ENCODE data around the gene FAM241A.

Gene FAM241A

GRCh38 chr4:112119353-112119783 is 25.9 kb upstream of the FAM241A start:
- Histone ChIP-seq H3K27ac (ENCODE audit: insufficient read depth in 1 of 2, low read depth in 1 of 2, low read length in 2 of 2, poor library complexity in 1 of 2, severe bottlenecking in 2 of 2) (no peak overlapping the region), H3K9me3 (ENCODE audit: control extremely low read depth in 1 of 5, control insufficient read depth in 4 of 5, insufficient read depth in 2 of 5, low read depth in 1 of 5, low read length in 4 of 5) (no peaks in the 10 kb centered on the region), H3K4me3 (ENCODE audit: control insufficient read depth in 1 of 7, extremely low read depth in 1 of 7, insufficient read depth in 4 of 7, low read depth in 2 of 7, low read length in 6 of 7) (peak overlapping the region in 2 of 7 experiments; percentile 17 to 28), H3K36me3 (ENCODE audit: control insufficient read depth in 4 of 4, insufficient read depth in 4 of 4, low read length in 3 of 4) (no peaks in the 10 kb centered on the region), H3K27me3 (replicated peaks in 2 of 5; ENCODE audit: control insufficient read depth in 4 of 5, insufficient read depth in 5 of 5, low read length in 4 of 5) (no peaks in the 10 kb centered on the region), H3K4me1 (ENCODE audit: control extremely low read depth in 1 of 4, control insufficient read depth in 4 of 4, insufficient read depth in 4 of 4, low read length in 3 of 4) (peaks cover 0 to 6% (median 1%) of the 10 kb centered on the region in 4 experiments)
- CTCF ChIA-PET, result no interaction called here
- POLR2A ChIA-PET, result no interaction called here
- WGBS (ENCODE audit: insufficient coverage), result no CpG with 5 or more reads among the region's 3 CpGs
- peak in 2 of 3 donors; percentile 22 to 28 for DNase-seq

GRCh38 chr4:112120021-112120420 is 25.2 kb upstream of the FAM241A start:
- peaks cover 0 to 6% (median 1%) of the 10 kb centered on the region in 4 experiments for H3K4me1 ChIP-seq (ENCODE audit: control extremely low read depth in 1 of 4, control insufficient read depth in 4 of 4, insufficient read depth in 4 of 4, low read length in 3 of 4)
- no peaks in the 10 kb centered on the region for H3K9me3 ChIP-seq (ENCODE audit: control extremely low read depth in 1 of 5, control insufficient read depth in 4 of 5, insufficient read depth in 2 of 5, low read depth in 1 of 5, low read length in 4 of 5)
- no peaks in the 10 kb centered on the region for H3K27me3 ChIP-seq (replicated peaks in 2 of 5; ENCODE audit: control insufficient read depth in 4 of 5, insufficient read depth in 5 of 5, low read length in 4 of 5)
- POLR2A ChIA-PET, result no interaction called here
- WGBS (ENCODE audit: insufficient coverage), result no CpG with 5 or more reads among the region's 2 CpGs
- CTCF ChIA-PET, result no interaction called here
- no peaks in the 10 kb centered on the region for H3K36me3 ChIP-seq (ENCODE audit: control insufficient read depth in 4 of 4, insufficient read depth in 4 of 4, low read length in 3 of 4)
- H3K4me3 ChIP-seq (ENCODE audit: control insufficient read depth in 1 of 7, extremely low read depth in 1 of 7, insufficient read depth in 4 of 7, low read depth in 2 of 7, low read length in 6 of 7), result no peak overlapping the region
- no peak for DNase-seq
- no peak overlapping the region for H3K27ac ChIP-seq (ENCODE audit: insufficient read depth in 1 of 2, low read depth in 1 of 2, low read length in 2 of 2, poor library complexity in 1 of 2, severe bottlenecking in 2 of 2)

DNA sequence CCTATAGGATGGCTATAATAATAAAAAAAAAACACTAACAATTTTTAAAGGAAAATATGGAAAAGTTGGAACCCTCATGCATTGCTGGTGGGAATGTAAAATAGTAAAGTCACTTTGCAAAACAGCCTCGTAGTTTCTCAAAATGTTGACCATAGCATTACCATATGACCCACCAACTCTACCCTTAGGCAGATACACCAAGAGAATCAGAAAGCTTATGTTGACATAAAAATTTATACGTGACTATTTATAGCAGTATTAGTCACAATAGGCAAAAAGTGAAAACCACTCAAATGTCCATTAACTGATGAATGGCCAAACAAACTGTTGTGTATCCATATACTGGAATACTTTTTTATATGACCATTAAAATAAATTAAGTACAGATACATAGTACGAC is 19.8 kb upstream of the FAM241A start:
- Histone ChIP-seq H3K36me3 (ENCODE audit: control insufficient read depth in 4 of 4, insufficient read depth in 4 of 4, low read length in 3 of 4) (no peaks in the 10 kb centered on the region), H3K27ac (ENCODE audit: insufficient read depth in 1 of 2, low read depth in 1 of 2, low read length in 2 of 2, poor library complexity in 1 of 2, severe bottlenecking in 2 of 2) (no peak overlapping the region), H3K9me3 (ENCODE audit: control extremely low read depth in 1 of 5, control insufficient read depth in 4 of 5, insufficient read depth in 2 of 5, low read depth in 1 of 5, low read length in 4 of 5) (no peaks in the 10 kb centered on the region), H3K4me3 (ENCODE audit: control insufficient read depth in 1 of 7, extremely low read depth in 1 of 7, insufficient read depth in 4 of 7, low read depth in 2 of 7, low read length in 6 of 7) (no peak overlapping the region), H3K27me3 (replicated peaks in 2 of 5; ENCODE audit: control insufficient read depth in 4 of 5, insufficient read depth in 5 of 5, low read length in 4 of 5) (no peaks in the 10 kb centered on the region), H3K4me1 (ENCODE audit: control extremely low read depth in 1 of 4, control insufficient read depth in 4 of 4, insufficient read depth in 4 of 4, low read length in 3 of 4) (no peaks in the 10 kb centered on the region)
- ChIA-PET POLR2A (no interaction called here), CTCF (interaction anchor here (0.7 kb wide), 3 partner anchors 11 to 76 kb away, joined by 3 read pairs; no protein-coding TSS in a partner anchor)
- no peak for DNase-seq
- whole genome bisulfite sequencing (ENCODE audit: insufficient coverage), result no CpG with 5 or more reads among the region's 3 CpGs

GRCh38 chr4:112127048-112127637 is 18.1 kb upstream of the FAM241A start:
- no CpG with 5 or more reads among the region's 2 CpGs for WGBS (ENCODE audit: insufficient coverage)
- Histone ChIP-seq H3K4me3 (ENCODE audit: control insufficient read depth in 1 of 7, extremely low read depth in 1 of 7, insufficient read depth in 4 of 7, low read depth in 2 of 7, low read length in 6 of 7) (no peak overlapping the region), H3K4me1 (ENCODE audit: control extremely low read depth in 1 of 4, control insufficient read depth in 4 of 4, insufficient read depth in 4 of 4, low read length in 3 of 4) (no peaks in the 10 kb centered on the region), H3K27ac (ENCODE audit: insufficient read depth in 1 of 2, low read depth in 1 of 2, low read length in 2 of 2, poor library complexity in 1 of 2, severe bottlenecking in 2 of 2) (no peak overlapping the region), H3K9me3 (ENCODE audit: control extremely low read depth in 1 of 5, control insufficient read depth in 4 of 5, insufficient read depth in 2 of 5, low read depth in 1 of 5, low read length in 4 of 5) (no peaks in the 10 kb centered on the region), H3K27me3 (replicated peaks in 2 of 5; ENCODE audit: control insufficient read depth in 4 of 5, insufficient read depth in 5 of 5, low read length in 4 of 5) (no peaks in the 10 kb centered on the region), H3K36me3 (ENCODE audit: control insufficient read depth in 4 of 4, insufficient read depth in 4 of 4, low read length in 3 of 4) (no peaks in the 10 kb centered on the region)
- DNase-seq, result no peak
- ChIA-PET CTCF (interaction anchor here (0.7 to 1.8 kb wide), 2 partner anchors 32 to 1559 kb away, joined by 3 read pairs; no protein-coding TSS in a partner anchor), POLR2A (no interaction called here)

GRCh38 chr4:112127803-112128202 is 17.5 kb upstream of the FAM241A start:
- ChIA-PET POLR2A (no interaction called here), CTCF (interaction anchor here (0.7 to 1.8 kb wide), 3 partner anchors 21 to 87 kb away, joined by 3 read pairs; no protein-coding TSS in a partner anchor)
- 100% methylated on average over 1 of the region's 3 CpGs for WGBS (ENCODE audit: insufficient coverage)
- Histone ChIP-seq H3K36me3 (ENCODE audit: control insufficient read depth in 4 of 4, insufficient read depth in 4 of 4, low read length in 3 of 4) (no peaks in the 10 kb centered on the region), H3K4me3 (ENCODE audit: control insufficient read depth in 1 of 7, extremely low read depth in 1 of 7, insufficient read depth in 4 of 7, low read depth in 2 of 7, low read length in 6 of 7) (no peak overlapping the region), H3K27me3 (replicated peaks in 2 of 5; ENCODE audit: control insufficient read depth in 4 of 5, insufficient read depth in 5 of 5, low read length in 4 of 5) (no peaks in the 10 kb centered on the region), H3K4me1 (ENCODE audit: control extremely low read depth in 1 of 4, control insufficient read depth in 4 of 4, insufficient read depth in 4 of 4, low read length in 3 of 4) (no peaks in the 10 kb centered on the region), H3K27ac (ENCODE audit: insufficient read depth in 1 of 2, low read depth in 1 of 2, low read length in 2 of 2, poor library complexity in 1 of 2, severe bottlenecking in 2 of 2) (no peak overlapping the region), H3K9me3 (ENCODE audit: control extremely low read depth in 1 of 5, control insufficient read depth in 4 of 5, insufficient read depth in 2 of 5, low read depth in 1 of 5, low read length in 4 of 5) (no peaks in the 10 kb centered on the region)
- DNase-seq, result no peak

- CTCF ChIA-PET, result interaction anchor here (0.7 to 1.0 kb wide), 2 partner anchors 21 to 86 kb away, joined by 3 read pairs; no protein-coding TSS in a partner anchor
- Histone ChIP-seq H3K4me1 (ENCODE audit: control extremely low read depth in 1 of 4, control insufficient read depth in 4 of 4, insufficient read depth in 4 of 4, low read length in 3 of 4) (no peaks in the 10 kb centered on the region), H3K27me3 (replicated peaks in 2 of 5; ENCODE audit: control insufficient read depth in 4 of 5, insufficient read depth in 5 of 5, low read length in 4 of 5) (no peaks in the 10 kb centered on the region), H3K36me3 (ENCODE audit: control insufficient read depth in 4 of 4, insufficient read depth in 4 of 4, low read length in 3 of 4) (no peaks in the 10 kb centered on the region), H3K9me3 (ENCODE audit: control extremely low read depth in 1 of 5, control insufficient read depth in 4 of 5, insufficient read depth in 2 of 5, low read depth in 1 of 5, low read length in 4 of 5) (no peaks in the 10 kb centered on the region), H3K4me3 (ENCODE audit: control insufficient read depth in 1 of 7, extremely low read depth in 1 of 7, insufficient read depth in 4 of 7, low read depth in 2 of 7, low read length in 6 of 7) (no peak overlapping the region), H3K27ac (ENCODE audit: insufficient read depth in 1 of 2, low read depth in 1 of 2, low read length in 2 of 2, poor library complexity in 1 of 2, severe bottlenecking in 2 of 2) (no peak overlapping the region)
- no CpG with 5 or more reads among the region's 2 CpGs for WGBS (ENCODE audit: insufficient coverage)
- POLR2A ChIA-PET, result no interaction called here
- DNase-seq, result no peak
These were observed 16.8 kb upstream of the FAM241A start for GRCh38 chr4:112128452-112128851.

DNA sequence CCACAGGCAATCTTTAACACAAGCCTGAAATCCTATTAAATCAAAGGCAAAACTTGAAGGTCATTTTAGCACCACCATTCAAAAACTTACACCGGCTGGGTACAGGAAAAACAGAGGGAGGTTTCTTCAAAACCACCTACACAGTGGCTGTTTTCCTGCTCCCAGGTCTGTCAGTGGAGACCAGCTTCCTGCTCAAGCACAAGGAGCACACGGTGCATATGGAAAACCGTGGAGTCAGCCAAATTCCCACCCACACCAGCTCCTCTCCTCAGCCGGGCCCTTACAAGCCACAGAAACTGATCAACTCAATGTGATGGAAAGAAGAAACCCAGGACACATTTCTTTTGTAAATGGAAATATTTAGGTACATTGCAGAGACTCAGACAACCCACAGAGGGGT is 14.3 kb upstream of the FAM241A start:
- ChIA-PET POLR2A (no interaction called here), CTCF (interaction anchor here (1.0 to 1.4 kb wide), 3 partner anchors 11 to 99 kb away, joined by 3 to 4 read pairs (median 3); no protein-coding TSS in a partner anchor)
- Histone ChIP-seq H3K27ac (ENCODE audit: insufficient read depth in 1 of 2, low read depth in 1 of 2, low read length in 2 of 2, poor library complexity in 1 of 2, severe bottlenecking in 2 of 2) (no peak overlapping the region), H3K9me3 (ENCODE audit: control extremely low read depth in 1 of 5, control insufficient read depth in 4 of 5, insufficient read depth in 2 of 5, low read depth in 1 of 5, low read length in 4 of 5) (no peaks in the 10 kb centered on the region), H3K36me3 (ENCODE audit: control insufficient read depth in 4 of 4, insufficient read depth in 4 of 4, low read length in 3 of 4) (no peaks in the 10 kb centered on the region), H3K4me1 (ENCODE audit: control extremely low read depth in 1 of 4, control insufficient read depth in 4 of 4, insufficient read depth in 4 of 4, low read length in 3 of 4) (no peaks in the 10 kb centered on the region), H3K4me3 (ENCODE audit: control insufficient read depth in 1 of 7, extremely low read depth in 1 of 7, insufficient read depth in 4 of 7, low read depth in 2 of 7, low read length in 6 of 7) (no peak overlapping the region), H3K27me3 (replicated peaks in 2 of 5; ENCODE audit: control insufficient read depth in 4 of 5, insufficient read depth in 5 of 5, low read length in 4 of 5) (no peaks in the 10 kb centered on the region)
- WGBS (ENCODE audit: insufficient coverage), result no CpG with 5 or more reads among the region's 4 CpGs
- DNase-seq, result no peak
